HL-60 (cell line): ENCODE results near the gene NLRC5.

Experiments used
- DNase-seq, 2 experiments: peaks; one replicate each; pipeline ENCODE4 v3.0.0-alpha.2; 2010 to 2020; ENCODE audit warnings: low read depth in 1 of 2, low spot score in 1 of 2
- H3K27ac ChIP-seq: fragments of 250-450 bp; sonication (Bioruptor Pico); replicated peaks from 2 replicates; pipeline ENCODE4 v1.5.1; 2020; ENCODE audit warnings: mild to moderate bottlenecking, moderate library complexity
- H3K27me3 ChIP-seq: fragments of 250-450 bp; sonication (Bioruptor Pico); 2 replicates; pipeline ENCODE4 v1.5.1; 2021; ENCODE audit warnings: mild to moderate bottlenecking, moderate library complexity; ENCODE audit not compliant: insufficient read depth, poor library complexity, severe bottlenecking
- H3K4me3 ChIP-seq: replicated peaks from 2 replicates; pipeline ENCODE4 v1.5.1; 2011; ENCODE audit warnings: mild to moderate bottlenecking, control low read depth, low read length; ENCODE audit not compliant: insufficient read depth
- CTCF ChIP-seq: IDR thresholded peaks from one replicate; pipeline ENCODE4 v1.5.1; 2011; ENCODE audit warnings: low read length, control low read depth, inconsistent platforms; ENCODE audit not compliant: insufficient read depth
- GABPA ChIP-seq: IDR thresholded peaks from 2 replicates; pipeline ENCODE4 v1.6.1; 2012; ENCODE audit warnings: low read depth
- POLR2AphosphoS5 ChIP-seq: IDR thresholded peaks from 2 replicates; pipeline ENCODE4 v1.6.1; 2012; ENCODE audit warnings: low read depth
- SPI1 ChIP-seq: IDR thresholded peaks from 2 replicates; pipeline ENCODE4 v1.6.1; 2012; ENCODE audit warnings: low read depth, mild to moderate bottlenecking, borderline replicate concordance
- TF ChIP-seq, protein P1 (sequence below): IDR thresholded peaks from 2 replicates; pipeline ENCODE4 v1.6.1; 2012; ENCODE audit warnings: low read depth; ENCODE audit not compliant: insufficient replicate concordance

NLRC5 gene

DNA sequence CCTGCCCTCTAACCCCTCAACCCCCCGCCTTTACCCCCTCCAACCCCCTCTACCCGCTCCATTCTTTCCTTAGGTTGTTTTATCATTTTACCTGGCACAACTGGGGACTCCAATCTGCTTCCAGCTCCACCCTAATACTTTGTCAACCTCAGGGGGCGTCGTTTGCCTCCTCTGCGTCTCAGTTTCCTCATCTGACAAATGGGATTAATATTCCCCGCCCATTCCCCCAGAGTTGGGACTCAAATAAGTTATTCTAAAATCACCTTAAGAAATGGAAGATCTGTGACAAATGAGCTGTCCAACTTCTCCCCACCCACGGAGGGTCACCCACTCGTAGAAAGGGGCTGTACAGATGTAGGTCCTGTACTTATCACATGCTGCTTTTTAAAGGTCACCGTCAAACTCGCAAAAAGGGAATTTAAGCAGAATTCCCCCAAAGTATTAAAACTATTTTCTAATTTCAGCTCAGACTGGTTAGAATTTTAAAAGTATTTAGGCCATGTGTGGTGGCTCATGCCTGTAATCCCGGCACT lies 62.4 kb downstream of the NLRC5 start:
- TF ChIP-seq, protein P1, sequence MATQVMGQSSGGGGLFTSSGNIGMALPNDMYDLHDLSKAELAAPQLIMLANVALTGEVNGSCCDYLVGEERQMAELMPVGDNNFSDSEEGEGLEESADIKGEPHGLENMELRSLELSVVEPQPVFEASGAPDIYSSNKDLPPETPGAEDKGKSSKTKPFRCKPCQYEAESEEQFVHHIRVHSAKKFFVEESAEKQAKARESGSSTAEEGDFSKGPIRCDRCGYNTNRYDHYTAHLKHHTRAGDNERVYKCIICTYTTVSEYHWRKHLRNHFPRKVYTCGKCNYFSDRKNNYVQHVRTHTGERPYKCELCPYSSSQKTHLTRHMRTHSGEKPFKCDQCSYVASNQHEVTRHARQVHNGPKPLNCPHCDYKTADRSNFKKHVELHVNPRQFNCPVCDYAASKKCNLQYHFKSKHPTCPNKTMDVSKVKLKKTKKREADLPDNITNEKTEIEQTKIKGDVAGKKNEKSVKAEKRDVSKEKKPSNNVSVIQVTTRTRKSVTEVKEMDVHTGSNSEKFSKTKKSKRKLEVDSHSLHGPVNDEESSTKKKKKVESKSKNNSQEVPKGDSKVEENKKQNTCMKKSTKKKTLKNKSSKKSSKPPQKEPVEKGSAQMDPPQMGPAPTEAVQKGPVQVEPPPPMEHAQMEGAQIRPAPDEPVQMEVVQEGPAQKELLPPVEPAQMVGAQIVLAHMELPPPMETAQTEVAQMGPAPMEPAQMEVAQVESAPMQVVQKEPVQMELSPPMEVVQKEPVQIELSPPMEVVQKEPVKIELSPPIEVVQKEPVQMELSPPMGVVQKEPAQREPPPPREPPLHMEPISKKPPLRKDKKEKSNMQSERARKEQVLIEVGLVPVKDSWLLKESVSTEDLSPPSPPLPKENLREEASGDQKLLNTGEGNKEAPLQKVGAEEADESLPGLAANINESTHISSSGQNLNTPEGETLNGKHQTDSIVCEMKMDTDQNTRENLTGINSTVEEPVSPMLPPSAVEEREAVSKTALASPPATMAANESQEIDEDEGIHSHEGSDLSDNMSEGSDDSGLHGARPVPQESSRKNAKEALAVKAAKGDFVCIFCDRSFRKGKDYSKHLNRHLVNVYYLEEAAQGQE: no peak
- TF ChIP-seq SPI1: no peak
- no peak for TF ChIP-seq GABPA
- TF ChIP-seq CTCF: no peak
- TF ChIP-seq POLR2AphosphoS5: no peak
- no peak for DNase-seq
- Histone ChIP-seq H3K27me3 (no peaks in the 10 kb centered on the region), H3K27ac (no peak overlapping the region), H3K4me3 (no peak overlapping the region)

DNA sequence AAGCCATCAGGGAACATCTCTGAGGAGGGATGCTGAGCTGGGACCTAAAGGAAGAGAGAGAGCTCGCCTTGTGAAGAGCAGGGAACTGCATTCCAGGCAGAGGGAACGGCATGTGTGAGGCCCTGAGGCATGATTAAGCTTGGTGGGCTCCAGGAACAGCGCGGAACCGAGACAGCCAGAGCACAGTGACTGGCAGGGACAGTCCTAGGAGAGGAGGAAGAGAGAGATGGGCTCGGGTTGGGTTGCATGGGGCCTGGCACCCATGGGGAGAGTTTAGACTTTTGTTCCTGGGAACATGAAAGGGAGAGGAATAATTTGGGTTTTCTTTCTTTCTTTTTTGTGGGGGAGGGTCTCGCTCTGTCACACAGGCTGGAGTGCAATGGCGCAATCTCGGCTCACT lies 63.8 kb downstream of the NLRC5 start:
- H3K4me3 ChIP-seq: no peak overlapping the region
- H3K27me3 ChIP-seq: no peaks in the 10 kb centered on the region
- no peak for TF ChIP-seq GABPA
- TF ChIP-seq, protein P1: no peak
- TF ChIP-seq POLR2AphosphoS5: no peak
- no peak for TF ChIP-seq SPI1
- no peak for TF ChIP-seq CTCF
- H3K27ac ChIP-seq: no peak overlapping the region
- no peak for DNase-seq

- Histone ChIP-seq H3K27me3 (no peaks in the 10 kb centered on the region), H3K4me3 (no peak overlapping the region), H3K27ac (no peak overlapping the region)
- DNase-seq: no peak
- TF ChIP-seq CTCF (no peak), POLR2AphosphoS5 (no peak), GABPA (no peak), SPI1 (no peak)
- TF ChIP-seq, protein P1: no peak
Measured at GRCh38 chr16:57054338-57054737, 65.0 kb downstream of the NLRC5 start.
